ENCODE results near the gene E2F6. TPM values are rescaled to one million over a fixed set of nuclear protein-coding genes. Genes with fewer than 3 reads are reported as not detected.

Gene E2F6
- total and polyA plus RNA-seq, 8 donors = 8.7 to 21.7 (median 18.1) TPM

DNA sequence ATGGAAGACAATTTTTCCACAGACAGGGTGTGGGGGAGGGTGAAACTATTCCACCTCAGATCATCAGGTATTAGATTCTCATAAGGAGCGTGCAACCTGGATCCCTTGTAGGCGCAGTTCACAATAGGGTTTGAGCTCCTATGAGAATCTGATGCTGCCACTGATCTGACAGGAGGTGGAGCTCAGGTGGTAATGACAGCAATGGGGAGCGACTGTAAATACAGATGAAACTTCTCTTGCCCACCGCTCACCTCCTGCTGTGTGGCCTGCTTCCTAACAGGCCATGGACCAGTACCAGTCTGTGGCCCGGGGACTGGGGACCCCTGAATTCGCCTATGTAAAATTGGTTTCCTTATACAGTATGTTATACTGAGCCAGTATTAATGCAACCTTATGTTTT lies 27.3 kb upstream of the E2F6 start:
- H3K4me3 ChIP-seq = no peak overlapping the region
- H3K36me3 ChIP-seq = no peaks in the 10 kb centered on the region
- no peak for TF ChIP-seq CTCF (IDR thresholded peaks at IDR 0.05)
- ATAC-seq (no peak), DNase-seq (no peak)
- intact Hi-C loops (cut with DNase I) = no loop called here
- H3K4me1 ChIP-seq = no peaks in the 10 kb centered on the region
- H3K9me3 ChIP-seq = peaks cover 0 to 1% of the 10 kb centered on the region in 2 donors
- H3K27ac ChIP-seq = no peak overlapping the region
- H3K27me3 ChIP-seq = peaks cover 0 to 8% of the 10 kb centered on the region in 2 donors

- Histone ChIP-seq H3K9me3 (peaks cover 0 to 1% of the 10 kb centered on the region in 2 donors), H3K27ac (no peak overlapping the region), H3K27me3 (peaks cover 0 to 13% of the 10 kb centered on the region in 2 donors), H3K36me3 (no peaks in the 10 kb centered on the region), H3K4me1 (no peaks in the 10 kb centered on the region), H3K4me3 (no peak overlapping the region)
- no peak for DNase-seq
- intact Hi-C loops (cut with DNase I) = no loop called here
- no peak for TF ChIP-seq CTCF (IDR thresholded peaks at IDR 0.05)
- no peak for ATAC-seq
Observed at GRCh38 chr2:11492720-11493119, 26.8 kb upstream of the E2F6 start.

DNA sequence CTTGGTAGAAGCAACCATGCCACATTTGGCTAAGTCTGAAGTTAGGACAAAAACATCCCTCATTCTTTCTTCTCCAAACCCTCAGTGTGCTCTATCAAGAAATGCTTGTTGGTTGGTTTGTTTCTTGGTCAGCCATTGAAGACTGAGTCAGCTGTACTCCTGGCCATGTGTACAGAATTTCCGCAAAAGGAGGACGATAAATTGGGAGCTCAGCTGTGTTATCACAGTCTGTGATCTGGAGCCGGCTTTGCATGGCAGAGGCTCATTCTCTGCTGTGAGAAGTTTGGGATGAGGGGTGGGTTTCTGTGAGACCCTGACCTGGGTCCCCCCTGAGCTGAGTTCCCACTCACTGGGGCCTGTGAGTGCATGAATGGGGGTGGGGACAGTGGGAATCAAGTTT lies 26.3 kb upstream of the E2F6 start:
- H3K4me3 ChIP-seq = no peak overlapping the region
- DNase-seq (no peak), ATAC-seq (no peak)
- H3K36me3 ChIP-seq = no peaks in the 10 kb centered on the region
- peaks cover 0 to 17% of the 10 kb centered on the region in 2 donors for H3K27me3 ChIP-seq
- no peak for TF ChIP-seq CTCF (IDR thresholded peaks at IDR 0.05)
- peaks cover 0 to 1% of the 10 kb centered on the region in 2 donors for H3K9me3 ChIP-seq
- H3K4me1 ChIP-seq = no peaks in the 10 kb centered on the region
- intact Hi-C loops (cut with DNase I) = no loop called here
- H3K27ac ChIP-seq = no peak overlapping the region

- Histone ChIP-seq H3K4me3 (no peak overlapping the region), H3K27ac (no peak overlapping the region), H3K4me1 (no peaks in the 10 kb centered on the region), H3K27me3 (peaks cover 3 to 24% of the 10 kb centered on the region in 2 donors), H3K36me3 (no peaks in the 10 kb centered on the region), H3K9me3 (peaks cover 0 to 1% of the 10 kb centered on the region in 2 donors)
- no peak for DNase-seq
- intact Hi-C loops (cut with DNase I) = no loop called here
- no peak for ATAC-seq
- no peak for TF ChIP-seq CTCF (IDR thresholded peaks at IDR 0.05)
Observed at GRCh38 chr2:11491348-11491933, 25.5 kb upstream of the E2F6 start.

DNA sequence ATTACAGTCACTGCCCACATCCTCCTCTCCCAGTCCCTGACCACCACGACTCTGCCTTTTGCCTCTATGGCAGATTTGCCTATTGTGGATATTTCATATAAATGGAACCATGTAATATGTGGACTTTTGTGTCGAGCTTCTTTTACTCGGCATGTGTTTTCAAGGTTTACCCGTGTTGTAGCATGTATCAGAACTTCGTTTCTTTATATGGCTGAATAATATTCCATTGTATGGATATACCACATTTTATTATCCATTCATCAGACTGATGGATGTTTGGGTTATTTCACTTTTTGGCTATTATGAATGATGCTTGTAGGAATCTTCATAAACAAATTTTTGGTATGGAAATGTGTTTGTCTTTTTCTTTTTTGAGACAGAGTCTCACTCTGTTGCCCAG lies 24.2 kb upstream of the E2F6 start:
- Histone ChIP-seq H3K4me1 (no peaks in the 10 kb centered on the region), H3K27me3 (peaks cover 7 to 30% of the 10 kb centered on the region in 2 donors), H3K4me3 (no peak overlapping the region), H3K36me3 (no peaks in the 10 kb centered on the region), H3K27ac (no peak overlapping the region), H3K9me3 (peaks cover 0 to 1% of the 10 kb centered on the region in 2 donors)
- TF ChIP-seq CTCF (IDR thresholded peaks at IDR 0.05) = no peak
- DNase-seq (no peak), ATAC-seq (no peak)
- intact Hi-C loops (cut with DNase I) = no loop called here

All from left lung (tissue), 10 donors.